DLD1 (cell line): ENCODE data around the gene GPC3.
"Not testable (repeated sequence)": the region's sequence is repeated elsewhere in the genome, so short reads cannot be mapped to it uniquely, and the experiment has no call there.

ENCODE experiments used
- in situ Hi-C: cut with HindIII; loops from 2 replicates; pipeline ENCODE4 v1.10.0; 2017; ENCODE audit warnings: low sequenced_read_pairs

GPC3 gene

GRCh38 chrX:133985164-133985966 is at the start of gene GPC3:
GPC3 (minus strand) TSS chrX:133985594.
- in situ Hi-C loops = no loop called here

GRCh38 chrX:134032441-134032840 is 47.0 kb upstream of the GPC3 start:
- in situ Hi-C loops = no loop called here

- in situ Hi-C loops = no loop called here
These were observed 41.3 kb upstream of the GPC3 start for GRCh38 chrX:134026565-134027311.

- in situ Hi-C loops = no loop called here
These were observed 40.7 kb upstream of the GPC3 start for GRCh38 chrX:134025986-134026545.

GRCh38 chrX:134024686-134025377 is 39.4 kb upstream of the GPC3 start:
- in situ Hi-C loops = no loop called here

- in situ Hi-C loops = no loop called here
These were observed 38.5 kb upstream of the GPC3 start for GRCh38 chrX:134023851-134024281.

- in situ Hi-C loops = no loop called here
These were observed 35.5 kb upstream of the GPC3 start for GRCh38 chrX:134020910-134021309.

- in situ Hi-C loops = no loop called here
These were observed 34.3 kb upstream of the GPC3 start for GRCh38 chrX:134019567-134020206.

- in situ Hi-C loops = not testable (repeated sequence)
These were observed 30.9 kb upstream of the GPC3 start for GRCh38 chrX:134016309-134016708.

GRCh38 chrX:134015510-134015909 is 30.1 kb upstream of the GPC3 start:
- in situ Hi-C loops = not testable (repeated sequence)

- in situ Hi-C loops = no loop called here
These were observed 28.1 kb upstream of the GPC3 start for GRCh38 chrX:134013524-134013923.

- in situ Hi-C loops = no loop called here
These were observed 27.7 kb upstream of the GPC3 start for GRCh38 chrX:134013092-134013497.

- in situ Hi-C loops = no loop called here
These were observed 25.3 kb upstream of the GPC3 start for GRCh38 chrX:134010690-134011089.

- in situ Hi-C loops = no loop called here
These were observed 22.3 kb upstream of the GPC3 start for GRCh38 chrX:134007716-134008115.

- in situ Hi-C loops = no loop called here
These were observed 21.2 kb upstream of the GPC3 start for GRCh38 chrX:134006484-134007161.

- in situ Hi-C loops = no loop called here
These were observed 18.7 kb upstream of the GPC3 start for GRCh38 chrX:134004084-134004483.

- in situ Hi-C loops = no loop called here
These were observed 17.7 kb upstream of the GPC3 start for GRCh38 chrX:134002921-134003615.

- in situ Hi-C loops = no loop called here
These were observed 15.2 kb upstream of the GPC3 start for GRCh38 chrX:134000260-134001245.
